Measurements from ENCODE around the gene WDR5. TPM values are rescaled to one million over a fixed set of nuclear protein-coding genes. Genes with fewer than 3 reads are reported as not detected.

WDR5 gene
- total RNA-seq, 1 experiment from 2014 or later = 76.4 TPM

GRCh38 chr9:134123764-134124128 lies 12.1 kb upstream of the WDR5 start:
- ChIA-PET CTCF (no interaction called here), POLR2A (ENCODE audit: low non-redundant PET) (no interaction called here)
- no peak overlapping the region for H3K4me3 ChIP-seq (ENCODE audit: low read depth, low read length, poor library complexity, severe bottlenecking)
- H3K36me3 ChIP-seq (ENCODE audit: insufficient read depth, low read length, poor library complexity, severe bottlenecking) = no peaks in the 10 kb centered on the region
- H3K9me3 ChIP-seq (ENCODE audit: low read depth, low read length, poor library complexity, severe bottlenecking) = no peaks in the 10 kb centered on the region
- DNase-seq (ENCODE audit: low spot score) = no peak
- H3K4me1 ChIP-seq (ENCODE audit: insufficient read depth, low read length, poor library complexity, severe bottlenecking) = no peaks in the 10 kb centered on the region
- no peak overlapping the region for H3K27ac ChIP-seq (ENCODE audit: low read depth, low read length, poor library complexity, severe bottlenecking)
- intact Hi-C loops (cut with micrococcal nuclease; ENCODE audit: unreplicated experiment) = no loop called here
- no peaks in the 10 kb centered on the region for H3K27me3 ChIP-seq (replicated peaks; ENCODE audit: insufficient read depth, low read depth, low read length, poor library complexity)
- BruUV-seq (replicated peaks) = no TSS peak
- TF ChIP-seq EZH2 (IDR thresholded peaks at IDR 0.05; ENCODE audit: borderline replicate concordance, low read depth, low read length, poor library complexity, severe bottlenecking) (no peak), CTCF (conservative IDR thresholded peaks at IDR 0.05; ENCODE audit: low read depth, low read length) (no peak)

DNA sequence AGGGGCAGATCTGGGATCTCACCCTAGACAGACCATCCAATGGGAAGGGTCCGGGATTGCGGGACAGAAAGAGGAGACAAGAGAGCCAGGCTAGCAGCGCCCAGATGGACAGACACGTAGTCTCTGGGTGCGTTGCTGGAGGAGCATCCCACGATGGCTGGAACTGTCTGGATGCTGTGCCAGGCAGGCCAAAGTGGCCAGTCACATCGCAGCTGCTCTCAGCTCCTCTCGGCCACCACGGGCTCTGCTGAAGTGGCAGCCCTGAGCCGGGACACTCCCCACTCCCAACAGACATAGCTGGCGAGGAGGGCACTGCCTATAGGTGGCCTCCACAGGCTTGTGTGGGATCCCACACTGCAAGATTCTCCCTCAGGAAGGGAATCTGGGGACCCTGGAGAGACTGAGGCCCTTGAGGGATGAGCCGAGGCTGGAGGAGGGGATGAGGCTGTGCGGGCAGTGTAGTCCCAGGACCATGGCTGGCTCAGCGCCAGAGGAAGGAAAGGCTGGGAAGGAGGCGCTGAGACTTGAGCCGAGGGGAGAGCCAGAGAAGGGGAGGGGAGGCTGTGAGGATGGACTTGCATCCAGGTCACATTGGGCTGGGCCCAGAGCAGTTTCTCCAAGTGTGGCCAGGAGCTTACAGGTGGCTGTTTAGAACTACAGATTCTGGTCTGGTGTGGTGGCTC lies 10.3 kb upstream of the WDR5 start:
- no peaks in the 10 kb centered on the region for H3K36me3 ChIP-seq (ENCODE audit: insufficient read depth, low read length, poor library complexity, severe bottlenecking)
- no TSS peak for BruUV-seq (replicated peaks)
- no peak overlapping the region for H3K4me3 ChIP-seq (ENCODE audit: low read depth, low read length, poor library complexity, severe bottlenecking)
- intact Hi-C loops (cut with micrococcal nuclease; ENCODE audit: unreplicated experiment) = no loop called here
- H3K27ac ChIP-seq (ENCODE audit: low read depth, low read length, poor library complexity, severe bottlenecking) = no peak overlapping the region
- DNase-seq (ENCODE audit: low spot score) = no peak
- H3K4me1 ChIP-seq (ENCODE audit: insufficient read depth, low read length, poor library complexity, severe bottlenecking) = no peaks in the 10 kb centered on the region
- H3K27me3 ChIP-seq (replicated peaks; ENCODE audit: insufficient read depth, low read depth, low read length, poor library complexity) = no peaks in the 10 kb centered on the region
- POLR2A ChIA-PET (ENCODE audit: low non-redundant PET) = interaction anchor here (0.6 kb wide), 1 partner anchor 59 kb away, joined by 3 read pairs; no protein-coding TSS in a partner anchor
- no peaks in the 10 kb centered on the region for H3K9me3 ChIP-seq (ENCODE audit: low read depth, low read length, poor library complexity, severe bottlenecking)
- CTCF ChIA-PET = no interaction called here
- TF ChIP-seq EZH2 (IDR thresholded peaks at IDR 0.05; ENCODE audit: borderline replicate concordance, low read depth, low read length, poor library complexity, severe bottlenecking) (no peak), CTCF (conservative IDR thresholded peaks at IDR 0.05; ENCODE audit: low read depth, low read length) (no peak)

GRCh38 chr9:134126373-134126772 lies 9.5 kb upstream of the WDR5 start:
- no TSS peak for BruUV-seq (replicated peaks)

More at GRCh38 chr9:134126373-134126772, 9.5 kb upstream of the WDR5 start:
- ChIA-PET POLR2A (ENCODE audit: low non-redundant PET) (no interaction called here), CTCF (no interaction called here)
- Histone ChIP-seq H3K27me3 (replicated peaks; ENCODE audit: insufficient read depth, low read depth, low read length, poor library complexity) (no peaks in the 10 kb centered on the region), H3K36me3 (ENCODE audit: insufficient read depth, low read length, poor library complexity, severe bottlenecking) (no peaks in the 10 kb centered on the region), H3K27ac (ENCODE audit: low read depth, low read length, poor library complexity, severe bottlenecking) (no peak overlapping the region), H3K9me3 (ENCODE audit: low read depth, low read length, poor library complexity, severe bottlenecking) (no peaks in the 10 kb centered on the region), H3K4me3 (ENCODE audit: low read depth, low read length, poor library complexity, severe bottlenecking) (no peak overlapping the region), H3K4me1 (ENCODE audit: insufficient read depth, low read length, poor library complexity, severe bottlenecking) (no peaks in the 10 kb centered on the region)
- intact Hi-C loops (cut with micrococcal nuclease; ENCODE audit: unreplicated experiment) = no loop called here
- DNase-seq (ENCODE audit: low spot score) = no peak
- TF ChIP-seq CTCF (conservative IDR thresholded peaks at IDR 0.05; ENCODE audit: low read depth, low read length) (no peak), EZH2 (IDR thresholded peaks at IDR 0.05; ENCODE audit: borderline replicate concordance, low read depth, low read length, poor library complexity, severe bottlenecking) (no peak)

Measured in A673 (cell line).